SHP77 treated with DMSO at 0.1 percent for 48 hours (cell line): ENCODE data around the gene MGAT4B.
"Not testable (repeated sequence)": the region's sequence is repeated elsewhere in the genome, so short reads cannot be mapped to it uniquely, and the experiment has no call there.

Experiments
- DNase-seq: peaks from one replicate; lab custom pipeline; 2025; lab: John Stamatoyannopoulos, UW

The MGAT4B gene

GRCh38 chr5:179795049-179795862, 11.4 kb downstream of the MGAT4B start:
- DNase-seq = no peak

DNA sequence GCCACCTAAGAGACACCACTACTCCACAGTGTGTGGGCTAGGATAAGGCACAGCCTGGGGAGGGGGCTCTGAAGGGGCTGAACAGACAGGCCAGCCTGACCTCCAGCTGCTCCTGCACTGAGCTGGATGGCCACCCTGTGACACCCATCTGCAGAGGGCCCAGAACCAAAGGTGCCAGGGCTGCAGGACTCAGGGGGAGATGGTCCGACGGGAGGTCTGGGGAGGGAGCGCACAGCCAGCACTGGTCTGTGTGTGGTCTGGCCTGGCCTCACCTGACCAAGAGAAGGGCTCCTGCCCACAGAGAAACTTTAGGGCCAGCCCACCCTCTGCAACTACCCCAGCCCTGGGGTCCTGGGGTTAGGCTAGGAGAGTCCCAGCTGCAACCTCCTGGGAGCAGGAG, 12.1 kb downstream of the MGAT4B start:
- no peak for DNase-seq

DNA sequence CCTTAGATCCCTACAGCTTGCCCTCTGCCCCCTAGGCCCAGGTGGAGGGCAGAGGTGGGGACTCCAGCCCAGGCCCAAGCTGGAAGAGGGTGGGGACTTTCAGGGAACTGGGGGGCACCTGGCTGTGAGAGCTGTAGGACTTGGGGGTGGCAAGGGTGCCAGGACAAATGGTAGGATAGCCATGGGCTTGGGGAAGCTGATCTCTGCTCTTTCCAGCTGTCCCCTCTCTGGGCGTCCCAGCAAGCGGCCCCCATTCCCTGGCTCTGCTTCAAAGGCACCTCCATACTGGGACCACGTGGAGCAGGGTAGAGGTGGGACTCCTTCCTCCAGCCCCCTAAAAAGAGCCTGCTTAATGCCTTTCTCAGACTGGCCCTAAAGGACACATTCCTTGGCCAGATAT, 12.5 kb downstream of the MGAT4B start:
- DNase-seq = no peak

GRCh38 chr5:179793468-179794139, 13.1 kb downstream of the MGAT4B start, which contains the start of gene LTC4S:
Gene LTC4S (plus strand): TSS chr5:179793986. CDS start chr5:179794081, 95 bp downstream.
- no peak for DNase-seq

DNA sequence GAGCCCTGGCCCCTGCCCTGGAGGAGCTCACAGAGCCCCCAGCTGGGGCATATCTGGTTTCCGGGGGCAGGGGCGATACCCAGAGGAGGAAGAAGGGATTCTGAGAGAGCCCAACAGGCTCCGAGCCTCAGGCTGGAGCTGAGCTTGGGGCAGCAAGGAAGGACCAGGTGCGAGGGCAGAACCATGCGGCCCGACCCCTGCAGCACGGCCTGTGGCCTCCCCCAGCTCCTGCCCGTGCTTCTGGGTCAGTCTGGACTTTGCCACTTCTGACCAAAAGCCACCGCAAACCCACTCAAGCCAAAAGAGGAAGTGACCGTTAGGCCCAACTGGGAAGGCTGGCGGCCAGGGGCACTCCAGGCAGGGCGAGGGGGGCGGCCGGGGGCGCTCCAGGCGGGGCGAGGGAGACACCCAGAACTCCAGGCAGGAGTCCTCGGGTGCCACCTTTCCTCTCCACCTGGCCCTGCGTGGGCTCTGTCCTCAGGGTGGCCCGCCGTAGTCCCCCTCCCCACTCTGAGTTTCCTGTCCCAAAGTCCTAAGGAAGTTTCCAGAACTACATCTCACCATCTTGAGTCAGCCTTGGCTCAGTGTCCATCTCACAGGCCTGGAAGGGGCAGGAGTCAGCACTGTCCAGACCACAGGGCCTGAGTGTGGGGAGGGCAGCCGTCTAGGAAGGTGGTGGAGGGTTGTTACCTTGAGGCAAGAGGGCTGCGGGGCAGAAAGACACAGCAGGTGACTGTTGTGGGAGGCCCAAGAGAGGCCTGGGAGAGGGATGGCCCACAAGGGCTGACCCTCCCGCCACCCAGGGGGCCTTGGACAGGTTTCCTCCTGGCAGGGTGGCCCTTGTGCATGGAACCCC, 13.8 kb downstream of the MGAT4B start:
- DNase-seq = no peak

DNA sequence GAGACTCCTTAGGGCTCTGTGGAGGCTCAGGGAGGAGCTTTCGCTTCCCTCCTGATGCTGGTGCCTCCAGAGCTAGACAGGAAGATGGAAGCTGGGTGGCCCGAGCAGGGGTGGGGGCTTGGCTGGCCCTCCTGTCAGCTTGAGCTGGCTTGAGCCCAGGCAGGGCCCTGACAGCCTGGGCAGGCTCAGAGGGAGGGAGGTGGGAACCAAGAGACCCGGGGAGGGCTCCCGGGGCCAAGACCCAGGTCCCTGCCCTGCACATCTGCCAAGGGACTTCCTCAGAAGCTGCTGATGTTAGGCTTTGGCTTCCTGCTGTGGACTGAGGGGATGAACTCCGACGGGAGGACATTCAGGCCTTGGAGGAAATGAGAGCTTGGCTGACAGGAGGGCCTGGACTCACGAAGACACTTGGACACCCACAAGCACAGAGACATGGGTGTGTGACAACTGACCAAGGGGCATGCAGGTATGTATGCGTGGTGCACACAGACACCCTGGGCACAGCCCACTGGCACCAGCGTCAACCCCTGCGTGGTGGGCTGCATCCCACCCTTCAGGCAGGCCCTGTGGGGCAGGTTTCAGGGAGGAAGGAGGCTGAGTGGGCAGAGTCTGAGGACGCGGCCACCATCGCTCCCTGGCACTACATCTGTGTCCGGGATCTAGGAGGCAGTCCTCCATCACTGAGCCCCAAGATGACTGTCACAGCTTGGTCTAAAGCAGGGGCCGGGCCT, 14.6 kb downstream of the MGAT4B start:
- DNase-seq = no peak

GRCh38 chr5:179789278-179789677, 17.4 kb downstream of the MGAT4B start:
- DNase-seq = not testable (repeated sequence)

DNA sequence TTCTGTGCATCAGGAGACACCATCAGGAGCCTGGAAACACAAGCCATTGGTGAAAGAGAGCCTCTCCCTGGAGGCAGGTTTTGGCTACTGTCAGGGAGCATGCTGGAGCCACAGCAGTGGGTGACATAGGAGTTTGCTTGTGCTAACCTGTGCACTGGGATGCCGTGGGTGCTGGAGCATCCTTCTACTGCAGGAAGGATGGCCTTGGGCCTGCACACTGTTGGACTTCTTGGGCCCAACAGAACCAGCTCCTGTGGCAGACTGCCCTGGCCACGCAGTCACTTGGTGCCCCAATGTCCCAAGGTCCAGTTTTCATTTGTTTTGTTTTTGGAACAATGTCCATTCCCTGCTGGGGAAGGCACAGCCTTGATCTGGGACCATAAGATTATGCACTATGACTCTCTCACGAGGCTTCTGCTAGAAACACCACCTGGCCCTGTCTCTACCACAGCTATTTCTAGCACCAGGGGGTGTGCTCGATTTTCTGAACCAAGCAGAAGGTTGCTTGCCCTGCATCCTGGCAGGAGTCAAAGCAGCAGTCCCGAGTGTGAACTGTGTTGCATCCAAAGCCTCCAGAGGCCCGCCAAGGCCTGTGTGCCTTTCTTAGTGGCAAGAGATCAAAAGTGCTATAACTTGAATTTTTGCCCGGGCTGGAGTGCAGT, 18.3 kb downstream of the MGAT4B start:
- DNase-seq = no peak

DNA sequence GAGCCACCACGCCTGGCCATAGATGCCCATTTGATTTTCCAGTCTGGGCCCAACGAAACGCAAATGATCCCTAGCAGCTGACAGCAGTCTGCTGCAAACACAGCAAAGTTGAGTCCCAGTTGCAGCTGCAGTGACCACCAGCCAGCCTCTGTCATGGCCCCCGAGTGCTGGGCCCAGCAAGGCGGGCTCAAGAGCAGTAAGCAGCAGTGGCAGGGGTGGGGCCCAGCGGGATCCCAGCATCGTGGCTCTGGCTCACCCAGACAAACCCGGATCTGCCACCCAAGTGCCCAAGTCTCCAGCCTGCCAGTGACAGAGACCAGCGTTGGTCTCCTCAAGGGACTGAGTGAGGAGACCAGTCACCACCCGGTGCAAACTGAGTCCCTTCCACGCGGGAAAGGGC, 19.8 kb downstream of the MGAT4B start:
- DNase-seq = no peak

GRCh38 chr5:179783128-179783527, 23.5 kb downstream of the MGAT4B start:
- DNase-seq = no peak

DNA sequence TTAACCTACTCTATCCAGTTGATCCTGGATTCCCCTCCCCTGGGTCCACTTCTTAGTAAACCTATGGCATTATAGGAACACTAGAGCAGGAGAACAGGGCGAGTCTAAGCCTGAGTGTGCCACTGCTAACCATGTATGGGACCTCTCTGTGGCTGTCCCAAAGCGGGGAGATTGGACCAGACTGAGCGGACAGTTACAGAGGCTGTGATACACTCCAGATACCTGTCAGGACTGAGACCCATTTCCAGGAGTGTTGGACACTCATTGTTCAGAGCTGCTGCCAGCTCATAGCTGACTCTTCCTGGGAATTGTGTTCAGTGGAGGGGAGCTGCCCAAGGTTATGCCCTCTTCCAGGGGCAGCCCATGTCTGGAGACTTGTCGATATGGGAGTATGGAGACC, 24.8 kb downstream of the MGAT4B start:
- no peak for DNase-seq

GRCh38 chr5:179780362-179780761, 26.3 kb downstream of the MGAT4B start:
- peak; percentile 38 for DNase-seq

GRCh38 chr5:179779826-179780225, 26.8 kb downstream of the MGAT4B start:
- no peak for DNase-seq

DNA sequence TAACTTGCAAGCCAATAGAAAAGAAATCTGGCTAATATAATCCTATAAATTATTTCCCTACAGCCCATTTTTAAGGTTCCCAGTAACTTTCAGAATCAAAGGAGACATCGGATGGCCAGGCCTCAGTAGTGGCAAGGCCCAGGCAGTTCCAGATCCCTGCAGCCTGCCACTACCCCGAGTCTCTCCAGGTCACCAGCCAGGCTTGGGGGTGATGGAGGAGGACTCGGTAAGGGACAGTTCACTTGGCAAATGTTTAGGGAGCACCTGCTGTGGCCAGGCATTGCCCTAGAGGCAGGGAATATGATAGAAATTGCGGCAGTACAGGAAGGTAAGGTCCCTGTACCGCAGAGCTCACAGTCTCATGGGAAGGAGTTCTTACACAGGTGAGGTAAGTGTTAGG, 28.1 kb downstream of the MGAT4B start:
- DNase-seq = no peak

GRCh38 chr5:179777909-179778308, 28.8 kb downstream of the MGAT4B start:
- no peak for DNase-seq

DNA sequence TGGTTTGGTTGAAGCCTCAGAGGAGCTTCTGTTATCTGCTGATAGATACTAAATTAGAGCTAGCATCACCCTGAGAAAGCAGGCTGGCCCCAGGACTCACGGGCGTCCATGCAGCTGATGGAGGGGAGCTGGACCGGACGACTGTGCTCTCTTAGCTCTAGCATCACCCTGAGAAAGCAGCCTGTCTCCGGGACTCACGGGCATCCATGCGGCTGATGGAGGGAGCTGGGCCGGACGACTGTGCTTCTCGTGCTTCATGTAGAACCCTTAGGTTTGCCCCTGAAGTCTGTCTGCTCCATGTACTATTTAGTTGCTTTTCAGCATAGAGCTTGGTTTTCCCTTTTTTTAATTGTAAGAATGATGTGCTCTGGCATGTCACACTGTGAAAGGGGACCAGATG, 29.2 kb downstream of the MGAT4B start:
- DNase-seq = no peak

- no peak for DNase-seq
These were observed 30.2 kb downstream of the MGAT4B start for GRCh38 chr5:179776411-179776938.

DNA sequence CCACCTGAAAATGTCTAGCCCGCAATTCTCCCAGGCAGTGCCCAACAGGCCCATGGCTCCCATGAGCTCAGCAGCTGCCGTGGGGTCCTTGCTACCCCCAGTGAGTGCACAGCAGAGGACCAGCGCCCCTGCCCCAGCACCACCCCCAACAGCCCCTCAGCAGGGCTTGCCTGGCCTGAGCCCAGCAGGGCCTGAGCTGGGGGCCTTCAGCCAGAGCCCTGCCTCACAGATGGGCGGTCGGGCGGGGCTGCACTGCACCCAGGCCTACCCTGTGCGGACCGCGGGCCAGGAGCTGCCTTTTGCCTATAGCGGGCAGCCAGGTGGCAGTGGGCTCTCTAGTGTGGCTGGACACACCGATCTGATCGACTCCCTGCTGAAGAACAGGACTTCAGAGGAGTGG, 32.2 kb downstream of the MGAT4B start:
- no peak for DNase-seq

- DNase-seq = no peak
These were observed 33.0 kb downstream of the MGAT4B start for GRCh38 chr5:179773686-179774040.

GRCh38 chr5:179772351-179772750, 34.3 kb downstream of the MGAT4B start:
- no peak for DNase-seq

DNA sequence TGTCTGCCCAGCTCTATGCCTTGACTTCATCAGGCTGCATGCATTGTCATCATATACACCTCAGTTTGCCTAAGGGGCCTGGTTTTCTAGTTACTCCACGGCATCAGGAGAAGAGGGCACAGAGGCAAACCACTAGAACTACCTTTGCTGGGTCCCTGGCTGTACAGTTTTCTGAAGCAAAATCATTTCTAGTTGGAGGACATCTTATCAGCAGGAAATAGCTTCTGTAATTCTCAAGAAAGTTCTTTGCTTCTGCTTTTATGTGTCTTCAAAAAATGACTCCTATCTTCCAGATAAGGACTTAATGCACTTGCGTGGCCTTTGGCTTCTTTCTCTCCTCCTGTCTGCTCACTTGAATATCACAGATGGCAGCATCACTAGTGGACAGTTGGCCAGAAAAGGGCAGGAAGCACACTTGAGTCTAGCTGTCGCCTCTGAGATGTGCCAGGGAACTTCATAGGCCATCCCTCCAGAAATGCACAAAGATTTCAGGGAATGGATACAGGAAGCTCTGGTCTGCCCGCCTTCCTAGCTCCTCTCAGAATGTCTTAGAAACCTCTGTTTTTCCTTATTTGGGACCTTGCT, 35.3 kb downstream of the MGAT4B start:
- no peak for DNase-seq
